Activated CD4-positive, CD25-positive, alpha-beta regulatory T cell (primary cell): Measurements from ENCODE around the gene DUOX1.

Source experiments
- DNase-seq, 4 experiments: peaks; one replicate each; lab custom pipeline; 2025; lab: John Stamatoyannopoulos, UW

DUOX1 gene

DNA sequence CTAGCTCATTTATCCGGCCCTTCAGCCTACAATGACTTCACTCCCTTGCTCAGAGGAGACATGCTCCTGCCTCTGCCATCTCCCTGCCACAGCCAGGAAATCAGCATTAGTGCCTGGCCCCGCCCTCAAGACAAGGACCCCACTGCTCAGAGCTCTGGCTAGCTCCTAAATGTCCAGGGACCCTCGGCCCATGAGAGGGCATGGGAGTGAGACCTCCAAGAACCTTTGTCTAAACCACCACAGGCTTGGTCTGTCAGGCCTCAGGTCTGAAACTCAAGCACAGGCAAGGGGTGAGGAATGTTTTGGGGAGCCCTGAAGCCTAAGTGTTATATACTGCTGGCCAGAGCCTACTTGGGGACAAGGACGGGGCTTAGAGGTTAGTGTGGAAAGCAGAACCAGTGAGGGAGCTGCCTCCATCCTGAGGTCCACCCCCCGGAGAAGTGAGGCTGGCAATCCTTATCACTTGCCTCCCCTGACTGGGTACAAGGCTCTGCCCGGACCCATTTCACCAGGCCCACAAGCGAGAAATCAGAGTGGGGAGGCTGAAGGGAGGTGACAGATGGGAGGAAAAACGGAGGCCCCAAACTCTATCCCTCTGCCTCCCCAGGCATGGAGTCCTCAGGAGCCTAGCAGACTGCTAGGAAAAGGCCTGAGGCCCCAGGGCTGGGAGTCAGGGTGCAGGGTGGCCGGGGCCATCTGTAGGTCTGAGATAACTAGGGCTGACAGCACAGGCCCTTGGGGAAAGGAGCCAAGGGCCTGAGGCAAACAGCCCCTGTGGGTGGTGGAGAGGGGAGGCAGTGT is 39.2 kb downstream of the DUOX1 start:
- DNase-seq: no peak

DNA sequence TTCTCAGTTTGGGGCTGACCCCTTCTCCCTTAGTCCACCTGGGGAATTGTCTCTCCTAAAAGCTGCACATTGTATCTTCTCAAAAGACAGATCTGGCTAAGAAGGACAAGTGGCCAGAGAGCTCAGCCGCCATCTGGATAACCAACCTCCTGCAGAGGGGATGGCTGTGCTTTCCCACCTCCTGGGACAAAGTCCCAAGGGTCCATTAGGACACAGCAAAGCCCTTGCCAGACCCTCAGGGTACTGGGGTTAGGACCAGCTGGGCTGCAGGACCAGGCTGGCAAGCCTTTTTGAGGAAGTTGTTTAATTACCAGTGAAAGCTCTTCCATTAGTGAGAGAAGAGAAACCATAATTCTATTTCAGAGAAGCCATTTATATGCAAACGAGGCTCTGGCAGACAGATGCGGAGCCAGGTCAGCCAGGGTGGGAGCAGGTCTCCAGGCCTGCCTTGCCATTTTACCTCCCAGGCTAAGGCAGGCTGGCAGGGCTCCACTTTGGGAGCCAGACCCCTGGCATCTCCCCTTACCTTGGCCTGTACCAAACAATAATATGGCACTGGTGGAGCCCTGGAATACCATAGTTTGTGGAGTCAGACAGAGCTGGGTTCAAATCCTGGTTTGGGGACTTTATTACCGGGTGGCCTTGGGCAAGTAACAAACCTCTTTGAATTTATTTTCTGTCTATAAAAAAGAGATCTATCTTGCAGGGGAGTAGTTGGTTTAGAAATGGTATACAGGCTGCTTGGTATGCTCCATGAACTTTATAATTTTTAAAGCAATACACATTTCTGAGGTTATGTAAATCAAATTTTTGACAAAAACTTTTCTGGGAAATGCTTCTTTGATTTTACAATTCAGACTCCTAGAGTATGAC is 40.0 kb downstream of the DUOX1 start:
- DNase-seq: no peak

DNA sequence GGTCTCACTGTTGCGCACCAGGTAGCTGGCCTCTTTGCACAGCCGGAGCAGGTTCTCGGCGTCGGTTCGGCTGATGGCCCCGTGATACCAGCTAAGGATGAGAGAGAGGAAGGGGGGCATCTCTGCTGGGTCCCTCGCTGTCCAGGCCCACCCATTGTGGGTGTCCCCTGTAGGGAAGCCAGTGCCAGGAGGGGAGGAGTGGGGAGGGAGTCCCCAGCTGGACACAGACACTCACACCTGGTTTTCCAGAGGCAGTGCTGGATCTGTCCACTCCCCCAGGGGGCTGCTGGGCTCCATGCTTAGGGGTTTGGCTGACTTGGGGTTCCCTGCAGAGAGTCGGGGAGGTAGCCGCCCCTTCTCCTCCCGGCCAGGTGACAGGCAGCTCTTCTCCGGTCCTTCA is 42.1 kb downstream of the DUOX1 start:
- DNase-seq: no peak

DNA sequence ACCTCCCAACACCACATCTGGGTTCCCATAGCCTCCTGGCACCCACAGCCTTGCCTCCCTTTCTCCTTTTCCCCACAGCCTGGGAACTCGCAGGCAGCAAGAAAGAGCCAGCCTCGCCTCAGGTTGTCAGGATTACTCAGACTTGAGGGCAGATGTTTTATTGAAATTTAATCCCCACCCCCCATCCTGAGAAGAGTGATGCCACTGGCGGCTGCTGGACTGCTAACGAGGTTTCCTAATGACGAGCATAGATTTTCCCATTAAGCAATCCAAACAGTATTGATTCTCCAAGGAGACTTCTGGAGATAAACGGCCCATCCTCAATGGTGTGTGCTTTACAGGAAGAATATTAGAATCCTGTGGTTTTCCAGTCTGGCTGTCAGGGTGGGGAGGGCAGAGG is 44.3 kb downstream of the DUOX1 start:
- no peak for DNase-seq

DNA sequence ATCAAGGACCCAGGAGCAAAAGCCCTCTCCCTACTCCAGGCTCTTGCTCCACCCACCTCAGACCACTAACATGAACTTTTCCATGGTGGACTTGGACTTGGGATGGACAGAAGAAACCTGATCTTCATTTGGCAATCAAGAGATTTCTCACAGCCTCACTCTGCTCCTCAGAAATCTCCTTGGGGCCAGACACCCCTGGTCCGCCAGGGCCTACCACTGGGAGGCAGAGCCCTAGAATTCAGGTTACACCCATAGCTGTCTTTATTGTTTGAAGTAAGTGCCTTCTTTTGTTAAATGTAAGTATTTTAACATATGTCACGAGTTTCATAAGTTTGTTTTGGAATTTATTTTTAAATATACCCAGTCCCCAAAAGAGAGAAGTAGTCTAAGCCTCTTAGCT is 44.8 kb downstream of the DUOX1 start:
- no peak for DNase-seq

- no peak for DNase-seq
Measured at GRCh38 chr15:45177285-45177684, 47.5 kb downstream of the DUOX1 start.

- peak; percentile 10 to 32 (median 27) for DNase-seq
Measured at GRCh38 chr15:45179221-45179985, 49.6 kb downstream of the DUOX1 start.

GRCh38 chr15:45180201-45180600 is 50.4 kb downstream of the DUOX1 start:
- no peak for DNase-seq

- no peak for DNase-seq
Measured at GRCh38 chr15:45180648-45181436, 51.0 kb downstream of the DUOX1 start.

- no peak for DNase-seq
Measured at GRCh38 chr15:45181491-45182285, 51.9 kb downstream of the DUOX1 start.

DNA sequence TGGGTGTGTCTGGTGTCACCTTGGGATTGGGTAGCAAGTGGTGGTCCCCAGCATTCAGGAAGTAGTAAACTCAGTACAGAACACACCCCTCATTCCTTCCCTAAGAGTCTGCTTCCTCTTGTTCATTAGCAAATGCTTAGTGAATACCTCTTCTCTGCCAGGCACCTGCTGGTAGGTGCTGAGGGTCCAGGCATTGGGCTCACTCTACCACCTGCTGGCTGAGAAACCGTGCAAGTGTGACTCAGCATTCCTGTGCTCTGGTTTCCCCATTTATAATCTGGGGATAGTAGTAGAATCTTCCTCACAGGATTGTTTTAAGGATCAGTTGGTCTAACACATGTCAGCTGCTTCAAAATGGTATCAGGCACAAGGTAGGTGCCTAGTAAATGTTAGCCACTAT is 53.2 kb downstream of the DUOX1 start:
- no peak for DNase-seq

DNA sequence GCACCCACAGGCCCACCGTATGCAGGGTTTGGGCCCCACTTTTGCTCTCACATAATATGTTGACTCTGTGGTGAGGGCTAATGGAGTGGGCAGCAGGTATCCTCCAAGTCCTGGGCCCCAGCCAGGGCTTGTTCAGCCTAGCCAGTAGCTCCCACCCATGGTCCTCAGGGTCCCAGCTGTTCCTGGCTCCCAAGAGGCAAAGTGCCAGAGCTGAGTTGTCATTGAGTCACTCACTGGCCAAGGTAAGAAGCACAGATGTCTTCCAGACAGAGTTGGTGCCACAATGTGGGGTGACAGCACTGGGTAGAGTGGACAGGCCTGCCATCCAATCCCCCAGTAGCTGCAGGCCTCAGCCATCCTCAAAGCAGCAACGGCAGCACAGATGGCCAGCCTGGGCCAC is 53.7 kb downstream of the DUOX1 start:
- no peak for DNase-seq

GRCh38 chr15:45184562-45185041 is 54.8 kb downstream of the DUOX1 start:
- DNase-seq: no peak

DNA sequence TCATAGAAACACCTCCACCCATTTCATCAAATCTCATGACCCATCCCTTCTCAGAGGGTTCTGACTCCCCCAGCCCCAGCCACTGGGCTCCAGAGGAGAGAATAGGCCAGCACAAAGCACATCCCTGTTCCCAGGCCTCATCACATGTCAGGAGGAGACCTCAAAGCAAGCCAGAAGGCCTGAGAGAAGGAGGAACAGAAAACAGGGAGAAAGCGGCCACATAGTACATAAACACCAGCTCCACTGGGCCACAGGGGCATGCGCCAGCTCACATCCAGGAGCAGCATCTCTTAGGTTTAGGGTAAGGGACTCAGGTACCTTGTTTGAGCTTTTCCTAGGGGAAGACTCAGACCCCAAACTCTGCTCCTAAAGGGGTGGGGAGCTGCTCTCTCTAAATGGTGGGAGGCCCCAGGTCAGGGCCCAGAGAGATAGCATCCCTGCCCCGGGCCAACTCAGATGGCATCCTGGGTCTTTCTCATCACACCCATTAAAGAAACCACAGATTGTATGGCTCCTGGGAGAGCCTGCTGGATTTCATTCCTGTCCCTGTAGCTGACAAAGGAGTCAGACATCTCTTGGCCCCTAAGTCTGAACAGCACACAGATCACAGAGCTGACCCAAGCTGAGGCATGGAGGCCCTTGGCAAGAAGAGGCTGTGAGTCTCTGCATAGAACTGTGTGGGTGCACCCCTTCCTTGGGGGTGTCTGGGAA is 55.4 kb downstream of the DUOX1 start:
- DNase-seq: no peak

- no peak for DNase-seq
Measured at GRCh38 chr15:45185903-45186770, 56.3 kb downstream of the DUOX1 start.

DNA sequence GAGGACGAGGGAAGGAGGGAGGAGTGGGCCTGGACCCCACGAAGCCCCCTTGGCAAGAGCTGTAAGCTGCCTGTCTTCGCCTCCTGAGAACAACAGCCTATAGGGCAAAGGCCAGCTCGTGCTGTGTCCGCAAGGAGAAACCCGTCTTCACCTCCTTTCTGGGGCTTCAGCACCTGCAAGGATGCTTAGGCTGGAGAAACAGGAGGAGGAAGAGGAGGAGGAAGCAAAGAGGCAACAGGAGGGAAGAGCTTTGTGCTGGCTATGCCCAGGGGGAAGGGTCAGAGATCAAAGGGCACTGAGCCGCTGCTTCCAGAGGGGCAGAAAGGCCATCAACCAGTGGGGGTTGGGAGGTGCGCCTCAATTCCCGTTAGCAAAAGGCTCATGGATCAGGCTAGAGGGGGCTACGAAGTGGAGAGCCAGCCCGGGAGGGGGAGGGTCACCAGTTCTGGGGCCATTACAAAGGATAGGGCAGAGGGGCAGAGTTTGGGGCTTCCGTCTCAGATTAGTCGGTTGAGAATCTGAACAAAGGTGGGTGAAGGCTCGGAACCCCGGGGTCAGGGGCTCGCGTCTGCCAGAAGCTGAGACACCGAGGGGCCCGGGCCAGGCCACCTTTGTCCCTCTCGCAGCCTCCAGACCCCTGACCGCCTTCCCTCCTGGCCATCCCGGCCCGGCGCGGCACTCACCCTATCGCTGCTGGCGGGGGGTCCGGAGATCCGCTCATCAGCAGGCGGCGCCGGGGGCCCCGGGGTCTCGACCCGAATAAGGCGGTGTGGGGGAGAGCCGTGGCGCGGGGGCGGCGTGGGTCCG is 57.2 kb downstream of the DUOX1 start:
- DNase-seq: no peak

DNA sequence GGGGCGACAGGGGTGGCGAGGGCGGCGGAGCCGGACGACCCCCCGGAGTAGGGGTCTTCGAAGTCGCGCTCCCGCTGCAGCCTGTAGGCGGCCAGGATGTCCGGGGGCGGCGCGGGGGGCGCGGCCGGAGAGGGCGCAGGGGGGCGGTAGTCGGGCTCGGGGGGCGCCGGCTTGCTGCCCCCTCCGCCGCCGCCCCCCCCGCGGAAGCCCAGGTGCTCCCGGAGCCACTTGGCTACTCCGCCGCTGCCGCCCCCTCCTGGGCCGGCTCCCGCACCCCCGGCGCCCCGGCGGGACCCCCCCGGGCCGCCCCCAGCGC is 57.7 kb downstream of the DUOX1 start:
- DNase-seq: no peak
